Left hindlimb (tissue), 1 donor: Measurements from ENCODE around the gene CTNNA1.
"Not testable (repeated sequence)": the region's sequence is repeated elsewhere in the genome, so short reads cannot be mapped to it uniquely, and the experiment has no call there.

Experiments used
- DNase-seq: peaks from one replicate; pipeline ENCODE4 v3.0.0-alpha.2; 2018

The CTNNA1 gene

DNA sequence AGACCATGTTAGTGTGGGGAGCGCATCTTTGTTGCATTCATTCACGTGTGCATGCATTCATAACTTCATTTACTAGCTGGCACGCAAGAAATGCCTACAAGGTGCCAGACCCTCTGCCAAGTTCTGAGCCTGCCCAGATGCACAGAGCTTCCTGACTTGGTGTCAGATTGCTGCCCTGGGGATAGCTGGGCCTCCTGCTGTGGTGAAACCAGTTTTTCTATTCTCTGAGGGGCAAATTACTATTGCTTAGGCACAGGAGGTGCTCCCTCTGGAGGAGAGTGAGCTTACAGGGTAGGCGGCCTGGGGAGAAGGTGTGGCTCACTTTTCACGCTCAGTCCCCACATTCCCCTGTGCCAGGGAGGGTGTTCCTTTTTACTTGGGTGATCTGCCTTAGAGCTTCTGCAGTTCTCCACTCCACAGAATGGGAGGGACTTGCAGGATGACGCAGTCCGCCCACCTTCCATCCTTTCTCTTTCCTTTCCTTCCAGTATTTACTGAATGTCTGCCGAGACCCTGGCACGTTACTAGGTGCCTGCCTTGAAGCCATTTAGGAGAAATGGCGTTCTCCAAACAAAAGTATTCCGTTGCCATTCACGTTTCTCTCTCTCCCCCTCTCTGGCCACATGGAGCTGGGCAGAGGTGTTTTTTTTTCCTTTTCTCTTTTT is 27.9 kb upstream of the CTNNA1 start:
- DNase-seq: peak; percentile 42

DNA sequence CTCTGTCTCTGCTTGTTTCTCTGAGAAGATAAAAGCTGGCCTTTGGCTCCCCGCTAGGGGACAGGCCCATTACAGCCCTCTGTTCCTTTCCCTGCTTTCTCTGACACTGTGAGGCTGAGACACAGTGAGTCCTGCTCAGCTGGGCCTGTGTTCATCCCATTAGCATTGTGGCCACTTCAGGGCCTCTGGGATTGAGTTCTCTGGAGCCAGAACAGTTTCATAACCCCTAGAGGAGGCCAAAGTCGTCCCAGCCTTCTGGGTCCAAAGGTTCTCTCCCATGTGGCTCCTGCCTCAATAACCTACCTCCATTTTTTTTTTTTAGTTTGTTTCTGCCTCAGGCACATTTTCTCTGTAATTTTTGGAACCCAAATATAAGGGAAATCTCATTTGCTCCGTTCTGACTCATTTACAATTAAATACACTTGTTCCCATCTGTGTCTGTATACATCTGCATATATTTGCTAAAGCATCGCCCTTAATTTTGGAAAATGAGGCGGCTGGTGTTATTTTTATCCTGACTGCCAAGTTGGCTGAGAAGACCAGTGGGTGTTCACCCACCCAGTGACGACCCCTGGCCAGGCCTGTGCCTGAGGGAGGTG is 27.3 kb upstream of the CTNNA1 start:
- no peak for DNase-seq

DNA sequence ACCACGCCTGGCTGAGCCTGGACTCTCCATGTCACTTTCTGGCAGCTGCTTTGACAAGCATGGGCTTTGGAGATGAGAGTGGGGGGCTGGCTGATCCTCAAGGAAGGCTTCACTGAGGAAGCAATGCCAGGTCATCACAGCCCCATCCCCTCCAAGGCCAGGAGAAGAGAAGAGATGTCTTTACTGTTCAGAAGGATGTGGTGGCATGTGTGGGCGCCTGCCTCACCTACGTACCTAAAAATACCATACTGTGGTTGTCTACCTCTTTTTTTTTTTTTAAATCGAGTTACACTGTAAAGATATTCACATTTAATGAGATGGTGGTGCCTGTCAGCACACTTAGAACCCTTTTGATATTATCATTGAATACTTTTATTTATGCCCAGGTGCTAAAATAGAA is 26.4 kb upstream of the CTNNA1 start:
- no peak for DNase-seq

DNA sequence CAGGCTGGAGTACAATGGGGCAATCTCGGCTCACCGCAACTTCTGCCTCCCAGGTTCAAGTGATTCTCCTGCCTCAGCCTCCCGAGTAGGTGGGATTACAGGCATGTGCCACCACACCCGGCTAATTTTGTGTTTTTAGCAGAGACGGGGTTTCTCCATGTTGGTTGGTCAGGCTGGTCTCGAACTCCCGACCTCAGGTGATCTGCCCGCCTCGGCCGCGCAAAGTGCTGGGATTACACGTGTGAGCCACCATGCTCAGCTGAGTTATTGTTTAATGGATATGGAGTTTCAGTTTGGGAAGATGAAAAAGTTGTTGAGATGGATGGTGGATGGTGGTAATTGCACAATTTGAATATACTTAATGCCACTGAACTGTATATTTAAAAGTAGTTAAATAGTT is 22.7 kb upstream of the CTNNA1 start:
- not testable (repeated sequence) for DNase-seq

DNA sequence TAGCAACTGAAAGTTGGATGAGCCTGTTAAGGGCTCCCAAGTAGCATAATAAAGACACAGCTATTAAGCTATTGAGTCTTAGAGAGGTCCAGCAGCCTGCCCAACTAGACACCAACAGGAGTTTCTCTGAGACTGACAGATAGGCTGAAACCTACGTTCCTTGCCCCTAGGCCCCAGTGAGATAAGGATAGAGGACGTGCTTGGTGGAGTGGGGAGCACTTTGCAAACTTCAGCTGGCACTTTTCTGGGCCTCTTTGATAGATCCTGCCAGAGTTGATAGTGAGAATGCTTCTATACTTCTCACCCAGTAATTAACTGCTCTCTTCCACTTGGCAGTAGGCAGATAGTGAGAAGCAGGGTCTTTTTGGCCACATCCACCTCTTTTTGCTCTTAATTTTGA is 20.8 kb upstream of the CTNNA1 start:
- no peak for DNase-seq

DNA sequence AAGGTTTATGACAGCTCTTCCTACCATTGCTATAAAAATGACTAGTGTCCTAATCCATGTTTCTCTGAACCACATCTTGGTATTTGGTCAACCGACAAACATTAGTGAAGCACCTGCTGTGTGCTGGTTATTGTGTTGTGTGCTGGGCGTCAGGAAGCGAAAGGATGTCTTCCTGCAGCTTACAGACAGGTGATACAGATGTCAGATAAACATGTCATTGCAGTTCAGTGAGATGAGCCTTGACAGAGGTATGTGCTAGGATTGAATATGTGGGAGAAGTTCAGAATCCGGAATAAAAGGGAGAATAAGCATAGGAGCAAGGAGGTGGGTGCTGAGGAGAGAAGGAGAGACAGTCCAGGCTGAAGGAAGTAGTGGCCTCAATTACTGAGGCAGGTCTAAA is 20.3 kb upstream of the CTNNA1 start:
- DNase-seq: no peak

DNA sequence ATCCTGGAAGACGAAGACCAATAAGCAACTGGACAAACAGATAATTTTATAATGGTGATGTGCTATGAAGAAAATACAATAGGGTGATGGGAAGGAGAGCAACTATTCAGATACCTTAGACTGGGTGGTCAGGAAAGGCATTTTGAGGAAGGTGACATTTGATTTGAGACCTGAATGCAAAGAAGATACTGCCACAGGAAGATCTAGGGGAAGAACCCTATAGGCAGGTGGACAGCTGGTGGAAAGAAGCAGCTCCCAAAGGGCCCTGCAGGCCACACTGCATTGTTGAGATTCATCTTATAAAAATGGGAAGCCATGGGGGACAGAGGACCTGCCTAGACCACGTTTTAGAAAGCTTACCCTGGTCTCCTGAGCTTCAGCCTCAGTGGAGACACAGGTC is 19.7 kb upstream of the CTNNA1 start:
- DNase-seq: no peak

DNA sequence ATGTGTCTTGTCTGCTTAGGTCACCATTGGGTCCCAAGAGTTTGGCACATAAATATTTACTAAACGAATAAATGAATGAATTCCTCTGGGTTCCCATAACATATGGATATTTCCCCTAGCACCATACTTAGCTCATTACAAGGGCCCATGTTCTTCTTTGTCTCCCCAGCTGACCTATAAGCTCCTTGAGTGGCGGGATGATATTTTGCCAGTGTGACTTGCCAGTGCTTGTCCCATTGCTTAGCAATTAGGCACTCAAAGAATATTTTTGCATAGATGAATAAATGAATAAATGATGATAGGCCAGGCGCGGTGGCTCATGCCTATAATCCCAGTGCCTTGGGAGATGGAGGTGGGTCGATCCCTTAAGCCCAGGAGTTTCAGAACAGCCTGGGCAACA is 16.9 kb upstream of the CTNNA1 start:
- DNase-seq: no peak

DNA sequence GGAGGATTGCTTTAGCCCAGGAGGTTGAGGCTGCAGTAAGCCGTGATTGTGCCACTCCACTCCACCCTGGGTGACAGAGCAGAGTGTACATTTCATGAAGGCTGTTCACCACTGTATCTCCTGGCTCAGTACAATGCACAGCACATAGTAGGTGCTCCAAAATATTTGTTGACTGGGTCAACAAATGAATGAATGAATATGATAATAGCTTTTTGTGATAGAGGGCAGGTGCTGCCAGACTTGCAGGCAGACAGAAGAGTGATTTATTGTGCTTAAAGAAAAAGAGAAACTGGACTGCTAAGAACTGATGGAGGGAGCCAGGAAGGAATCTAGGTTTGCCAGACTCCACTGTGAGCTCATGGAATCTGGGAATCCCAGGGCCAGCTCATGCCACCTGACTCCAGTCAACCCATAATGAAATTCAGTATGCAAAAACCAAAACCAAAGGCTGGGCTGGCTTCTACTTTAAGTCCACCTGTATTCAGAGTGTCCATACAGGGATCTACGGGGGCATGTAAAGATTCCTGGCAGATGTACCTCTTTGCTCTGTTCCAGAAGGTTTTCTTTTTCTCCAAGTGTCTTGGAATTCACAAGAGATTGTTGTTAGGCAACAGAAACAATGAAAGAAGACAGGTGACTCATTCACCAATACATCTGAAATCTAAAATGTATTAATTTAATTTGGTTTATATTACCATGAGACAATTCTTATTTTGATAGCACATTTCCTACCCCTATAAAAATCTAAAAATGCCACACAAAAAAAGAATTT is 15.5 kb upstream of the CTNNA1 start:
- no peak for DNase-seq

DNA sequence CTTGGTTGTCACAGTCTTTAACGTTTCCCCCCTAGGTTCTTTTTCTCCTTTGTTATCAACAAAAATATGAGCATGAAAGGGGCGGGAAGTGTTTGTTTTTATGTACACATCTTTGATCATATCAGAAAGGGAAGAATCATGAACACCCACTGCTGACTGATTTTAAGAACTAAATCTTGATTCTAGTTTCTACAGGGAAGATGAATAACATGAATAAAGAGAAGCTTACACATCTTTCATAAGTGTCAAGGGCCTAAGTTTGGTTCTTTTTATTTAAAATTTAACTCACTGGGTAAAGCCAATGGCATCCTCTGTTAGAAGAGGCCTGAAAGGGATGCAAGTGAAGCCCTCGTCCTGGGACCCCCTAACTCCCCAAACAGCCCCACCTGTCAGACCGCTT is 14.8 kb upstream of the CTNNA1 start:
- DNase-seq: no peak

DNA sequence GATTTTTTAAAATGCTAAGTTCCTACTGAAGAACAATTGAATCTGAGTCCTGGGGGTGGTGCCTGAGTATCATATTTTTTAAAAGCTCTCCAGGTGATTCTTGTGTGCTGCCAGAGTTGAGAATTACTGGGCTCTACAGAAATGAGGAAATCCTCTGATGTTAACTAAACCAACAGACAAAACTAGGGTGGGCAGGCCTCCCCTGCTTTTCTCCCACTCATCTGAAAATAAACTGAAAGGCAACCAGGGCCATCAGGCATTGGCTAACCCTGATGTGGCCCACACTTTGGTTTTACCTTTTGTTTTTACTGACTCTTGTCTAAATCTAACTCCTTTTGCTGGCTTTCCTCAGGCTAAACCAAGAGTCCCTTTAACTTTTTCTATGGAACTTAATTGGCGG is 13.3 kb upstream of the CTNNA1 start:
- no peak for DNase-seq

DNA sequence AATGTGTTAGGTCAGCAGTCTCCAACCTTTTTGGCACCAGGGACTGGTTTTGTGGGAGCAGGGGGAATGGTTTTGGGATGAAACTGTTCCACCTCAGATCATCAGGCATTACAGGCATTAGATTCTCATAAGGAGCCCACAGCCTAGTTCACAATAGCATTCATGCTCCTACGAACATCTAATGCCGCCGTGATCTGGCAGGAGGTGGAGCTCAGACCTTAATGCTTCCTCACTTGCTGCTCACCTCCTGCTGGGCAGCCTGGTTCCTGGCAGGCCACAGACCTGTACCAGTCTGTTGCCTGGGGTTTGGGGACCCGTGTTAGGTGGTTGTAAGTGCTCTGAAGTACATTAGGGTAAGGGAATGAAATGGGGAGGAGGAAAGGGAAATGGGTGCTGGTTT is 9.7 kb upstream of the CTNNA1 start:
- DNase-seq: no peak

DNA sequence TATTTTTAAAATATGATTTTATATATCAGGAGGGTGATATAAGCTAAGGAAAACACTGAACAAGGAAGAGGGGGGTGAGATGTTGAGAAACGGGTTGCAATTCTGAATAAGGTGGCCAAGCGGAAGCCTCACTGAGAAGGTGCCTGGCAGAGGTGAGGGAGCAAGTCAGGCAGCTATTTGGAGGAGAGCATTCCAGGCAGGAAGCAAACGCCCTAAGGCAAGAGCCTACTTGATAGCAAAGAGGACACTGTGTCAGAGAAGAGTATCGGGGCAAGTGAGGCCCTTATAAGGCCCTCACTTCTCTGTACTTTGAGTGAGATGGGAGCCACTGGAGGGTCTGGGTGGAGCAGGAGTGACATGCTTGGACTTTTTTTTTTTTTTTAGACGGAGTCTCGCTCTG is 8.0 kb upstream of the CTNNA1 start:
- no peak for DNase-seq

DNA sequence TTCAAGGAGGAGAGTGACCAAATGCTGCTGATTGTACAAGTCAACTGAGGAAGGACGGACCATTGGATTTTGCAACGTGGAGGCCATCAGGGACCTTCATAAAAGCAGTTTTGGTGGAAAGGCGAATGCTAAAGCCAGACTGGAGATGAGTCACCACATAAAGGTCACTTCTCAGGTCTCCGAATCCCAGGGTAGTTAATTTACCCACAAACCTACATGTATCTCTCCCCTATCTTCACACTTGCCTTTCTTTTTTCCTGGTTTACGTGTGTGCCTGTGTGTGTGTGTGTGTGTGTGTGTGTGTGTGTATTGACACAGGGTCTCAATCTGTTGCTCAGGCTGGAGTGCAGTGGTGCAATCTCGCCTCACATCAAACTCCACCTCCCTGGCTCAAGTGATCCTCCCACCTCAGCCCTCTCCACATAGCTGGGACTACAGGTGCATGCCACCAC is 4.6 kb upstream of the CTNNA1 start:
- no peak for DNase-seq

DNA sequence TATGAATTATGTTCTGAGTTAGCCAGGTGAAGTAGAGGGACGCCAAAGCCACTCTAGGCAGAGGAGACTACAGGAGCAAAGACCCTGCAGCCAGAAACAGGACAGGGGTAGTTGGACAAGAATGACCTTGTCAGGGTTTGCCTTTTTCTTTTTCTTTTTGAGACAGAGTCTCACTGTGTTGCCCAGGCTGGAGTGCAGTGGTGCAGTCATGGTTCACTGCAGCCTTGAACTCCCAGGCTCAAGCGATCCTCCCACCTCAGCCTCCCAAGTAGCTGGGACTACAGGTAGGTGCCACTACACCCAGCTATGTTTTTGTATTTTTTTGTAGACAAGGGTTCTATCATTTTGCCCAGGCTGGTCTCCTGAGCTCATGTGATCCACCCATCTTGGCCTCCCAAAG is 1.9 kb upstream of the CTNNA1 start:
- not testable (repeated sequence) for DNase-seq

DNA sequence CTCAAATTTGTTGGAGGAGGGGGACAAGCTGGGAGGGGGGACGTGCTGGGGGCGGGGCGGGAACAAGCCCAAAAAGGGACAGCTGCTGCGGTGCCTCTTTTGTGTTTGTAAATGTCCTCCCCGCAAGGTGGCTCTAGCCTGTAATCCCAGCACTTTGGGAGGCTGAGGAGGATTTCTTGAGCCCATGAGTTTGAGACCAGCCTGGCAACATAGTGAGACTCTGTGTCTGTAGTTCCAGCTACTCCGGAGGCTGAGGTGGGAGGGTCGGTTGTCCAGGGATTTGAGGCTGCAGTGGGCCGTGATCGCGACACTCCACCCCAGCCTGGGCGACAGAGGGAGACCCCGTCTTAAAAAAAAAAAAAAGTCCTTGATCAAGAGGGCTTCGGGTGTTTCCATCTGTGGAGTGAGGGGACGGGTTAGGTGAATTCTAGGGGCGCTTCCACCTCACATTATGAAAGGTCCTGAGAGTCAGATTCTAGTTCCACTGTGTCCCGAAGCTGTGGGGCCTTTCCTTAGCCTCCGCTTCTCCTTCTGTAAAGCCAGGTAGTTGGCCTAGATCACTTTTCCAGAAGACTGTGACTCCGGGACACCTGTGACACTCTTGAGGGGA is 779 bp upstream of the CTNNA1 start:
- DNase-seq: peak; percentile 43

DNA sequence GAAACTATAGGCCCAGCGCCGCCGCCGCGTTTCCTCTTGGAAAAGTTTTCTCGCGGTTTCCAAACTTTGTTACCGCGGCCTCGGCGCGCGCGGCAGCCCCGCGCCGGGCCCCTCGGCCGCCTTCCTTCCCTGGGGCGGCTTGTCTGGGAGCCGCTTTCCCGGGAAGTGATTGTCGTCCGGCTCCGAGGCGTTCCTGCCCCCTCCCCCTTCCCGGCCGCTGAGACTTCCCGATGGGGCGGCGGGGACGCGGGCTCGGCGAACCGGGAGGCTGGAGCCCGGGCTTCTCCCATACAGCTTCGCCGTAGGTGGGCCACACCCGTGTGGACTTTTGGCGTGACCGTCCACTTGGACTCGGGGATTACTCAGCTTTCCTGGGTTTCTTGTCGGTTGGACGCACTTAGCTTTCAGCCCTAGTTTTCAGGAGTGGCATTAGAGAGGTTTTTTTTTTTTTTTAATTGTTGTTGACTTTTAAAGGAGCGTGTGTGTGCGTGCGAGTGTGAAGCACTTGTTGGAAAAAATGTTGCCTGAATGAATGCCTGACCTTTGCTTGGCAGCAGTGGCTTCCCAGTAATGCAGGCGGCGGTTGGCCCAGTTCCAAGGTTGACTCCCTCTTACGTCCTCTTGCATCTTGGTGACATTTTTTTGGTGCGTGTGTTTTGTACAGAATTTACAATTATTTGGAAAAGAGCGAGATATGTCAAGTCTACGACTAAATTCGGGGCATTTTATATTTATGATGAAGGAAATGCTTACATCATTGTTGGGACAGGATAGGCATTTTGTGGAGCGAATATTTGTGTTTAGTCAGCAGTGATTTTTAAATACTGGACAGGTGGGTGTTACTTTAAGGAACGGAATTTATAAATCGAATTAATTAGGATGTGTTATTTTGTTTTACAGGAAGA is 821 bp downstream of the CTNNA1 start:
- DNase-seq: peak; percentile 88

DNA sequence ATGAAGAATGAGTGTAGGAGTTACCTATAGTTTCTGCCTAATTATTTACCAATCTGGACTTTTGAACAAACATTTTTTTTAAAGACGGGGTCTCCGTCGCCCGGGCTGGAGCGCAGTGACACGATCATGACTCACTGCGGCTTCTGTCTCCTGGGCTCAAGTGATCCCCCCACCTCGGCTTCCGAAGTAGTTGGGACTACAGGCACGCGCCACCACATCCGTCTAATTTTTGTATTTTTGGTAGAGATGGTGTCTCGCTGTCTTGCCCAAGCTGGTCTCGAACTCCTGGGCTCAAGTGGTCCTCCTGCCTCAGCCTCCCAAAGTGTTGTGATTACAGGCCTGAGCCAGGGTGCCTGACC is 1.5 kb downstream of the CTNNA1 start:
- DNase-seq: no peak

DNA sequence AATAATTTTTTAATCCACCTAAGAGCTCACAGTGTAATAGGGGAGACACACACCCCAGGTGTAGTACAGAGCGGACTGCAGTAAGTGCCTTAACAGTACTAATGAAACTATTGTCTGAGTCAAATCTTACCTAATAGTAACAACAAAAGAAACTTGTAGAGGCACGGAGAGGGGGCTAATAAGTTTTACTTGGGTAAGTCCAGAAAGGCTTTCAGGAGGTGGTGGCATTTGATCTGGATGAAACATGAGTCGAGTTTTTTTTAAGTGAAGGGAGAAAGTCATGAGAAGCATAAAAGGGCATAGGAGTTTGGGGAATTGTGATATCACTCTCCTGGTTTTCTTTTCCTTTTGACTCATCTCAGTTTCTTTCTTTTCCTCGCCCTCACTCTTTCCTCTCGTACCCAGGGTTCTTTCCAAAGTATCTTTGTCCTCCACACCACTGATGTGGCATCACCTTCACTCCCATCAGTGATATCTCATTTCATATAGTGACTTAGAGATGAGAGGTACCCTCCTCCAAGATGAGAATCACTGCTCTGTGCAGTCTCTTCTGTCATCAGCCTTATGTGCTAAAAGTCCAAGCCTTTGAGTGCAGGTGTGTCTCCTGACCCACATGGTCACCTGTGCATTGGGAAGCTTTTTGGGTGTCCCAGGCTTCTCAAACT is 2.0 kb downstream of the CTNNA1 start:
- DNase-seq: no peak

DNA sequence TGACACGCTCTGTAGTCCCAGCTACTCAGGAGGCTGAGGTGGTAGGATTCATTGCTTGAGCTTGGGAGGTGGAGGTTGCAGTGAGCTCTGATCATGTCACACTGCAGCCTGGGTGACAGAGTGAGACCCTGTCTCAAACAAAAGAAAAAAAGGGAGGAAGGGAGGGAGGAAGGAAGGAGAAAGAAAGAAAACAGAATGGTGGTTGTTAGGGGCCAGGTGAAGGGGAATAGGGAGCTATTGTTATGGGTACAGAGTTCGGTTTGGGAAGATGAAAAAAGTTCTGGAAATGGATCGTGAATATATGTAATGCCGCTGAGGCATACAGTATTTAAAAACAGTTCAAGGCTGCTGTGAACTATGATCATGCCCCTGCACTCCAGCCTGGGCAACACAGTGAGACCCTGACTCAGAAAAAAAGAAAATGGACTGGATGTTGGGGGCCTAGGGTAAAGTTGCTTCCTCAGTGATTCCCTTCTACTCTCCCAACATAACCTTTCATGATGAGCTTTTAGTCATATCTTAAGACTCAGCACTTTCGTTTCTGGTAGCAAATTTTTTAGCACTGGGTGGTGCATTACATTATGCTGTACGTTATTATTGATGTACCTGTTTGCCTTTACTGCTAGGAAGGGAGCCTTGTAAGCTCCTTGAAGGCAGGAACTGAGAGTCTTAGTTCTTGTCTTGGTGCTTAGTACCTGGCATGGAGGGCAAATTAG is 4.0 kb downstream of the CTNNA1 start:
- DNase-seq: no peak

DNA sequence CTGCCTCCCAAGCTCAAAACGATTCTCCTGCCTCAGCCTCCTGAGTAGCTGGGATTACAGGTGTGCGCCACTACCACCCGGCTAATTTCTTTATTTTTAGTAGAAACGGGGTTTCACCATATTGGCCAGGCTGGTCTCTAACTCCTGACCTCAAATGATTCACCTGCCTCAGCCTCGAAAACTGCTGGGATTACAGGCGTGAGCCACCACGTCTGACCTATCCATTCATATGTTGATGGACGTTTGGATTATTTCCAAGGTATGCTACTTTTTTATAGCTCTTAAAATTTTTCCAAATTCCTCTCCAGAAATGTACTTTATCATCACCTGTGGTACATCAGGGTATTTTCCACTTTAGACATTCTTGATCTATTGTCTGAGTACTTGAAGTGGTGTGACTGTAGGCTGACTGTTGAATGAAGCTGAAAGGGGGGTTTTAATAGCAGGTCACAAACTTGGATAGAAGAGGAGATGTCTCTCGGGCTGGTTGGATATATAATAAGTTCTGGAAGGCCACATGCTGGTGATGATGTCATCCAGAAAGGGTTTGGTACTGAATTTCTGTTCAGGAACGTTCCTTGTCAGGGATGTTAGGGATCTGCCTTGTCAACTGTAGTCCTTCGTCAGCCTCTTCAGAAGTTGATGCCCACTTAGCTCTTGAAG is 7.4 kb downstream of the CTNNA1 start:
- no peak for DNase-seq
